GM12891 (cell line): Measurements from ENCODE around the gene RASL12.

Experiments
- POLR2A ChIP-seq: IDR thresholded peaks from 2 replicates; pipeline ENCODE4 v1.6.1; 2011; ENCODE audit warnings: low read depth, low read length, control low read depth
- POLR2AphosphoS5 ChIP-seq: IDR thresholded peaks from 2 replicates; pipeline ENCODE4 v1.6.1; 2011; ENCODE audit warnings: low read depth, low read length, control low read depth

DNA sequence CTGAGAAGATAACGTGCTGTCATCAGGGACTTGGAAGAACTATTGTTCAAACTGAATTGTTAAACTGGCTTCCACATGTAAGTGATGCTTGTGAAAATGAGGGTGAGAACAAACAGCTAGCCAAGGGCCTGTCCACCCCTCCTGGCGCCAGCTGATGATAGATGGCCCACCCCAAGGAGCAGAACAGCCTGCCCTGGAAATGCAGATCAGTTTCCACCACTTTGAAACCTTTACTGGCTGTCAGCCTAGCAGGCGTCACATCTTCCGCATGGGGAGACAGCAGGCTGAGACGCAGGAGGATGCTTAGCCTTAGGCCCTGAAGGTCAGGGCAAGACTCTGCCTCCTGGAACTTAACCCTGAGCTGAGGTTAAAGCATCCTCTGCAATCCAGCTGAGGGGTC, 29.0 kb downstream of the RASL12 start:
- TF ChIP-seq POLR2A (no peak), POLR2AphosphoS5 (no peak)
